GM19238 (cell line): Measurements from ENCODE around the gene BCL11A.
A peak's percentile ranks its signal among the peaks of the same experiment; 100 is the strongest.
"Not testable (repeated sequence)": the region's sequence is repeated elsewhere in the genome, so short reads cannot be mapped to it uniquely, and the experiment has no call there.

ENCODE experiments used
- DNase-seq: peaks from one replicate; pipeline ENCODE4 v3.0.0; 2011; ENCODE audit warnings: low spot score; ENCODE audit not compliant: insufficient read length

Gene BCL11A

GRCh38 chr2:60438653-60439052 is 114.8 kb downstream of the BCL11A start:
- DNase-seq = no peak

- no peak for DNase-seq
These were observed 115.3 kb downstream of the BCL11A start for GRCh38 chr2:60438131-60438530.

- DNase-seq = no peak
These were observed 116.3 kb downstream of the BCL11A start for GRCh38 chr2:60437080-60437696.

GRCh38 chr2:60433018-60433596 is 120.3 kb downstream of the BCL11A start:
- DNase-seq = no peak

GRCh38 chr2:60432035-60432601 is 121.3 kb downstream of the BCL11A start:
- no peak for DNase-seq

- no peak for DNase-seq
These were observed 123.8 kb downstream of the BCL11A start for GRCh38 chr2:60429681-60430080.

GRCh38 chr2:60426880-60427279 is 126.6 kb downstream of the BCL11A start:
- no peak for DNase-seq

GRCh38 chr2:60426341-60426740 is 127.1 kb downstream of the BCL11A start:
- DNase-seq = no peak

- DNase-seq = no peak
These were observed 129.2 kb downstream of the BCL11A start for GRCh38 chr2:60424233-60424632.

GRCh38 chr2:60423505-60423904 is 129.9 kb downstream of the BCL11A start:
- no peak for DNase-seq

GRCh38 chr2:60422826-60423483 is 130.5 kb downstream of the BCL11A start:
- no peak for DNase-seq

GRCh38 chr2:60417210-60417609 is 136.2 kb downstream of the BCL11A start:
- not testable (repeated sequence) for DNase-seq

- DNase-seq = no peak
These were observed 137.0 kb downstream of the BCL11A start for GRCh38 chr2:60416221-60417008.

GRCh38 chr2:60415814-60416213 is 137.6 kb downstream of the BCL11A start:
- no peak for DNase-seq

- no peak for DNase-seq
These were observed 138.8 kb downstream of the BCL11A start for GRCh38 chr2:60414495-60415138.

GRCh38 chr2:60413814-60414168 is 139.7 kb downstream of the BCL11A start:
- peak; percentile 32 for DNase-seq

- DNase-seq = no peak
These were observed 140.2 kb downstream of the BCL11A start for GRCh38 chr2:60413069-60413813.

GRCh38 chr2:60412620-60413019 is 140.8 kb downstream of the BCL11A start:
- DNase-seq = no peak

GRCh38 chr2:60412027-60412426 is 141.4 kb downstream of the BCL11A start:
- DNase-seq = no peak

GRCh38 chr2:60411295-60411694 is 142.2 kb downstream of the BCL11A start:
- DNase-seq = no peak
